GM18507 (cell line): ENCODE measurements around the gene CUL5.
"Not testable (repeated sequence)": the region's sequence is repeated elsewhere in the genome, so short reads cannot be mapped to it uniquely, and the experiment has no call there.

Experiments
- DNase-seq: peaks from one replicate; pipeline ENCODE4 v3.0.0; 2011; ENCODE audit warnings: low read depth; ENCODE audit not compliant: insufficient read length; ENCODE audit errors: extremely low spot score
- FAIRE-seq: peaks from 2 replicates; lab custom pipeline; 2011; peaks lifted over from hg19 to GRCh38; lab: Jason Lieb, UNC

Gene CUL5

DNA sequence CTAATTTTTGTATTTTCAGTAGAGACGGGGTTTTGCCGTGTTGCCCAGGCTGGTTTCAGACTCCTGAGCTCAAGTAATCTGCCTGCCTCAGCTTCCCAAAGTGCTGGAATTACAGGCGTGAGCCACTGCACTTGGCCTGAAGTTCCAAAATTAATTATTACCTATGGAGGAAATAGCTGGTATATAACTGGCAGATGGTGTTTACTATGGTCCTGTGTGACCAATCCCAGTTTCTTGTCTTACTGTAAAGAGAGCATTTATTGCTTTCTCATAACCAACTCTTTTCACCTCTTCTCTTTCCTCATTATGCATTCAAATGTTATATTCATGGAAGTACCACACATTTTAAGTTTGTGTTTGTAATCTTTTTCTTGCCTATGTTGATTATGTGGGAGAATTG is 88.5 kb downstream of the CUL5 start:
- FAIRE-seq: no peak
- no peak for DNase-seq

DNA sequence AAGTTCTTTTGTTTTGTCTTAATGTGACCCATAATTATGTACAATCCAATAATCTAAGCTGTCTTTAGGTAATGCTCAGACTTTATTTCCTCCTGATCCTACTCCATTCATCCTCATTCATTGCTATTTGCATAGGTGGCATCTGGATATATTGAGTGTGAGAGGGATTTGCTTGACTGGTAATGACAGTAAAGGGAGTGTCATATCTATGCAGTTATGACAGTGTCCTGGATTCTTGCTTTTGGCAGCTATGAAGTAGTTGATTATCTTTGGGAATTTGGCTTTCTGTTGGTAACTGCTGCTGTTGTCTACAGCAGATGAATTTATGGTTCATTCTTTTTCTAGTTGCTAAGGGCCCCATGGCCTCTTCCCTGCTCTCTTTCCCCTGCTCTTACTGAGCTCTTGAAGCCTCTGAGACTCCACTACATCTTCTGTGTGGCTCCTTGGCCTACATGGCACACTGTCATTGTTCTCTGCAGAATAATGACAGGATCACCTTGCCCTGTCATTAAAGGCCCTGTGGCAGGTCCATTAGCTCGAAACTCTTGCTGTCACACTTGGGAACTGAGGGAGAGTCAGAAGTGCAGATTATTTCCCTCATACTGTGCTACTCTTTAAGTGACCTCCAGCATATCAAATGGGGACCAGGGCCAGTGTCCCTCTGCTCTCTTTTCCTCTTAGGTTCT is 92.5 kb downstream of the CUL5 start:
- no peak for FAIRE-seq

DNA sequence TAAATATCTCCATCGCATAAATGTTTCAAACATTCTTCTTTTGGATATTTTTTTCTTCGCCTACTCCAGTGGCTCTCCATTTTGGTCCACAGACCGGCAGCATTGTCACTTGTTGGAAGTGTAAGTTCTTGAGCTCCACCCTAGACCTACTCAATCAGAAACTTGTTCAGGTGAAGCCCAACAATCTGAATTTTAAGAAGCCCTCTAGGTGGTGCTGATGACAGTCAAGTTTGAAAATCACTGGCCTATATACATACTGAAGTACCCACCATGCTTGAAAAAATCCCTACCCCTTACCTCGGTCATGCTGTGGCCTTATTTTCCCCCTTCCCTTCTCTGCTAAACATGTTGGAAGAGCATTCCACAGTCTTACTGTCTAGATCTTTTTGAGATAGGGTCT is 102.4 kb downstream of the CUL5 start:
- no peak for FAIRE-seq
- no peak for DNase-seq

More for the DNA sequence above, 92.5 kb downstream of the CUL5 start:
- no peak for DNase-seq

DNA sequence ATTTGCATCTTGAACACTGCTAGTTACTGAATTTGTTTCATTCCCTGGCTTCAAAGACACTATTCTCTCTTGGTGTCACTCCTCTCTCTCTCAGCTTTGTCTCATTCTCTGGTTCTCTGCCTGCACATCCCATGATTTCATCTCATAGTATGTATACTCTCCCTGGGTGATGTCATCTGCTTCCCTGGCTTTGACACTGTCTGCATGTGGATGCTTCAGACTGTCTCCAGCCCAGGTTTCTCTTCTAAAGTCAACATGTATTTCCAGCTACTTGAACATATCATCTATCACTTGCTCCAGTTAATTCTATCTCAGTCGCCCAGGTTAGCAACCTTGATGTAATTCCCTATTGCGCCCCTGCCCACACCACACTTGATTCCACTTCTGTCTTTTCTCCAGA is 103.4 kb downstream of the CUL5 start:
- no peak for DNase-seq
- FAIRE-seq: no peak

DNA sequence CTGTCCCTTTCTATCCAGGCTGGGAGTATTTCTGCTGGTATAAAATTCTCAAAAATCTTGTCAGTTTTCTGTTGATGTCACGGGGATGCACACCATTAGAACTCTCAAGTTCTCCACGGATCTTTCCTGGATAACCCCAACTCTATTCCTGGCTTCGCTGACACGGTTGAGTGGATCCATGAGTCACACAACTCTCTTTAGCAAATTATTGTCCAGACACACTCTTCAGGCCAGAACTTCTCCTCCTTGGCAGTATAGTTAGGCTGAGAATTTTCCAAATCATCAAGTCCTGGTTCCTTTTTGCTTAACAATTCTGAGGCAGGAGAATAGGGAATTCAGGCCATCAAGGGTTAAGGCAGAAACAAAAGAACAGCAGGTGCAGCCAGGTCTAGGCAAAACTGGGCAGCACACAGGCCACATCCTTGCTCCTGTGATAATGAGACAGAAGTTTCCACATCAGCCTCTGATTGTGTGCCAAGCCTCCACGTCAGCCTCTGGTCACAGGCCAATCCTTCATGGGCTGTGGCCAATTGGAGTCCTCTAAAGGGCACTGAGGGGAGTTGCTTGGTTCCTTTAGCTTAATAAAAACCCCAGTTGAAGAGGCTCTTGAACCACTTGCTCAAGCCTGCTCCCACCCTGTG is 106.9 kb downstream of the CUL5 start:
- no peak for DNase-seq
- FAIRE-seq: no peak

DNA sequence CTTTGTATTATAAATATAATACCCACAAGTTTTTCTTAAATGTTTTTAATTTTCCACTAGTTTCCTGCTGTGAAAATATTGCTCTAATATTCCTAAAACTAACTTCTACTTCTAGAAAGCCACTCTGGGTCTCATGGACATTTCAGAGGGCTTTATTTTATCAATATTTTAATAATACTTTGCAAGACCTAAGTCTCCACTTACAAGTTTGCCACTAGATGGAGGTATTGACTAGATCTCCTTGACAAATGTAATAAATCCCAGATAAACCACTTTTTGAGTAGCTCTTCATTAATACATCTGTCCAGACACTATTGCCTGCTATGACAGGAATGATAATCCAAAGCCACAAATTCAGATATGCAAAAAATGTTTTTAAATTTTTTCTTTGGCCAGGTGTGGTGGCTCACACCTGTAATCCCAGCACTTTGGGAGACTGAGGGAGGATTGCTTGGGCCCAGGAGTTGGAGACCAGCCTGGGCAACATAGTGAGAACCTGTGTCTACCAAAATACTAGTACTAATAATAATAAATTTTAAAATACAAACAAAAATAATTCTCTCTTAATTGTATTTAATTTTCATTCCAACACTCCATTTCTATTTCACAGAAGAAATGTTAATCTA is 109.2 kb downstream of the CUL5 start:
- FAIRE-seq (peak; percentile 44), DNase-seq (no peak)

DNA sequence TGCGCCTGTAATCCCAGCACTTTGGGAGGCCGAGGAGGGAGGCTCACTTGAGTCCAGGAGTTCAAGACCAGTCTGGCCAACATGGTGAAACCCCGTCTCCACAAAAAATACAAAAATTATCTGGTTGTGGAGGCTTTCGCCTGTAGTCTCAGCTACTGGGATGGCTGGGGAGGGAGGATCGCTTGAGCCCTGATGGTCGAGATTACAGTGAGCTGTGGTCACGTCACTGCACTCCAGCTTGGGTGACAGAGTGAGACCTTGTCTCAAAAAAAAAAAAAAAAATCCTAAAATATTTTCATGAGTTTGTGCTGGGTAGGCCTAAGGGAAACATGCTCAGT is 112.2 kb downstream of the CUL5 start:
- not testable (repeated sequence) for DNase-seq

DNA sequence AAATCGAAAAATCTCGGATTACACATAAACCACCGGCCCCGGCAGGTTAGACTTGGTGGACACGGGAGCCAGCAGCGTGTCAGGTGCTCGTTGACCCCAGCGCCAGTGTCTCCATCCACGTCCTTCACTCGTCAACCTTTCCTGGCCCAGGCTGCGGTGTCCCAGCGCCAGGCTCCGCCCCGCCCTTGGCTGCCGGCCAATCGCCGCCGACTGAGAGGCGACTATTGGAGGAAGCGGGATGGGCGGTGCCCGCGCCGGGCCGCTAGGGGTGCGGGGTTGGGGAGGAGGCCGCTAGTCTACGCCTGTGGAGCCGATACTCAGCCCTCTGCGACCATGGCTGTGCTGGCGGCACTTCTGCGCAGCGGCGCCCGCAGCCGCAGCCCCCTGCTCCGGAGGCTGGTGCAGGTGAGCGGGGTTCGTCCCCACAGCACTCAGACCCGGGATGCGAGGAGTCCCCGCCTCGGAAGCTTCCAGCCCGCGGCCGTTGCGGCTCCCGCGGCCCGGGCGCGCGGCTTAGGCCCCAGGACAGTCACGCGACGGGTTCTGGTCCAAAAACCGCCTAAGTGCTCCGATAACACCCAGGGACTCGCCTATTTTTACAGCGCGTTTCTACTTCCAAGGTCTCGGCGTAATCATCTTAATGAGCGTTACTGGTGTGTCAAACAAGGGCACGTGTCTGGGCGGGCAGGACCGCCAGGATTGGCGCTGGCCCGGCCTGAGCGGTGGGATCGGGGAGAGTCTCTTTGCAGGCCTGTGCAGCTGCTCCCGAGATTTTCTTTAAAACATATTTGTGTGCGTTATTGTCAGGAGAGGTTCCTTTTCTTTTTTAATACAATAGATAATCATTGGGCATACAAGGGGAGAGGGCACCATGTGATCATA is 112.8 kb downstream of the CUL5 start, which contains the start of gene ACAT1:
TSS of gene ACAT1 (plus strand) at position 294 of the 882 bp plus-strand sequence. CDS start at position 334, 40 bp downstream.
- DNase-seq: peak; percentile 84
- FAIRE-seq: peak; percentile 96

More for the DNA sequence above, 112.2 kb downstream of the CUL5 start:
- FAIRE-seq: not testable (repeated sequence)

DNA sequence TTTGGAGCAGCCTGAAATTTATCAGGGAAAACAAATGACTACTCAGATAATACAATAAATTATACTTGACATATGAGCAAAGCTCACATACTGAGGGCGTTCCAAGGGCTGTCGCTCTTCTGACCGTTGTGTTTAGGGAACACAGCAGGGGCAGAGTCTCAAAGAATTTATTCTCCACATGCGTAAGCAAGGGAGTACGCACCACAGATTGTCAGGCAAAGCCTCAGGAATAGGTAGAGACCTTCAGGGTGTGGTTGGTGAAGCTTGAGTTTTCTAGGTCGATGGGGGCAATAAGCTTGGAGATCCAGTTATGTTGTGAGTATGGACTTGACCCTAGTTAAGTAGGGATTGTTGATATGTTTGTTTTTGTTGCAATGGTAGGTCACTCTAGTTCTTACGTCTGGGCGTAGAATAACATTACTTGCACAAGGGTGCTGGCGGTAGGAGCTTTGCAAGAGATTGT is 113.5 kb downstream of the CUL5 start:
- FAIRE-seq (no peak), DNase-seq (no peak)

DNA sequence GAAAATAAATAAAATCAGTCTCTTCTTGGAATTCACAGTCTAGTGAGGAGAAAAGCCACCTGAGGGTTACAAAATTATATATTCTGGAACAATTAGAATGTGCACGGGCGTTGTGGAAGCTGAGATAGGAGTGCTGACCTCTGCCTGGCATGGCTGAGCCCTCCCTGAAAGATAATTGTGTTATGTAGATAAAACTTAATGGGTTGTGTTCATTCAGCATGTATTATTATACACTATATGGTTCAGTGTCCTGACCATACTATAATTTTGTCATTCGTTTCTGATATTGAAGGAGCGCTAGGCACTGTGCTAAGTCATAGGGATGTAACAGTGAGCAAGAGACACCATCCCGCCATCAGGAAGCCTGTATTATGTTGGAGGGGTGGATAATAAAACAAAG is 116.4 kb downstream of the CUL5 start:
- FAIRE-seq (no peak), DNase-seq (no peak)

DNA sequence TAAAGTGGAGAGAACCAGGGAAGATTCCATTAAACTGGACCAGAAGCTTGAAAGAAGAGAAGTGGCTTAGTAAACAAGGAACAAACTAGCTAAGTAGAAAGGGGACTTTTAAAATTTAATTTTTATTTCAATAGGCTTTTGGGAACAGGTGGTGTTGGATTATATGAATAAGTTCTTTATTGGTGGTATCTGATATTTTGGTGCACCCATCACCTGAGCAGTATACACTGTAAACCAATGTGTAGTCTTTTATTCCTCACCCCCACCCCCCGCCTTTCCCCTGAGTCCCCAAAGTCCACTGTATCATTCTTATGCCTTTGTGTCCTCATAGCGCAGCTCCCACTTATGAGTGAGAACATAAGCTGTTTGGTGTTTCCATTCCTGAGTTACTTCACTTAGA is 120.1 kb downstream of the CUL5 start:
- FAIRE-seq: no peak
- DNase-seq: no peak

DNA sequence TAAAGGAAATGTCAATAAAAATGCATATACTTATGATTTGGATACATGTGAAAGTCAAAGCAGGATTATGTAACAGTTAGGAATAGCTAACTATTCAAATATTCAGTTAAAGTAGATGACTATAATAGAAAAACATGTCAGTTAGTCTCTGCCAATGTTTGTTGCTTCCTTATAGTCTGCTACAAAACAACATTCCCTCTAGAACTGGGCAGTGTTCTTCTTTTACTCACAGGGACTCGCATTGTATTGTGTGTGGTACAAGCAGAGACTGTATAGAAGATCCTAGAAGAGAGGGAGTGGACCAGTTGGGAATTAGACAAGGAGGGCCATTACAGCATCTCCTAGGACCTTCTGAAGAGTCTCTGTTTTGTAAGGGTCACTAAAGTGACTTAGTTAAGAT is 123.3 kb downstream of the CUL5 start:
- no peak for DNase-seq
- no peak for FAIRE-seq

DNA sequence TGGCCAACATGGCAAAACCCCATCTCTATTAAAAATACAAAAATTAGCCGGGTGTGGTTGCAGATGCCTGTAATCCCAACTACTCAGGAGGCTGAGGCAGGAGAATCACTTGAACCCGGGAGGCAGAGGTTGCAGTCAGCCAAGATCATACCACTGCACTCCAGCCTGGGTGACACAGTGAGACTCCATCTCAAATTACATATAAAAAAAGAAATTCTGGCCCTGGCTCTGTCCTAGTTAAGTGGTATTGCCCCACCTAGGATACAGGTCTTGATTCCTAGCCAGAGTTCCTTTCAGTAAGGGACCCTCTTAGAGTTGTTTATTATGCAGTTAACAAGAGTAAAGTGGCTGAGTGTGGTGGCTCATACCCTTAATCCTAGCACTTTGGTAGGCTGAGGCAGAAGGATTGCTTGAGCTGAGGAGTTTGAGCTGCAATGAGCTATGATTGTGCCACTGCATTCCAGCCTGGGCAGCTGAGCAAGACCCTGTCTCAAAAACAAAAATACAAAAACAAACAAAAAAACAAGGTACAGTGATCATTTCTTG is 124.4 kb downstream of the CUL5 start:
- DNase-seq, FAIRE-seq: not testable (repeated sequence)

DNA sequence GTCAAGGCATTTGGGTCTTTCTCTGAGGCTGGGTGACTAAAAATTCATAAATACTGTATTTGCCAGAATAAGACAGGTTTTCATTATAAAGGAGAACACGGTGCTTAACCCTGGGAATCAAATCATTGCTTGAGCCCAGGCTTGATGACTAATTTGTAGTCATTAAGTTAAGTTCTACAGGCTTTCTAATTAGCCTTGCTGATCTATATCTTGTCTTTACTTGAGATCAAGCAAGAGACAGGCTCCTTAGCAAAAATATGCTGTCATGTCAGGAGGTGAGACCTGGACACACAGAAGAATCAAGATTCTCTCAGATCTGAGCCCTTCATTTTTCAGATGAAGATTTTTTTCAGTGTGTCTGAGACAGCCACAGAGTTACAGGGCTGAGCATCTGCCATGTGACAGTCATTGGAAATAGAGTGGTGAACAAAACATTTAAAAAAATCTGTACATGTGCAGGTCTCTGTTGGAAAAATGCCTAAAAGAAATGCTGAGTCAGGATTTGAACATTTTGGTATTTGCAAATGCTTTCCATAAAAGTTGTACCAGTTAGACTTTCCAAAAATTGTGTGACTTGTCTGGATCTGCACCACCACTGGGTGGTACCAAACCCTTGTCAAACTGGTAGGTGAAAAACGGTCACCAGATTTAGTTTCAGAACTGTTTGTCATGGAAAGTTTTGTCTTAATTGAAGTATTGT is 127.3 kb downstream of the CUL5 start:
- DNase-seq (no peak), FAIRE-seq (peak; percentile 73)

DNA sequence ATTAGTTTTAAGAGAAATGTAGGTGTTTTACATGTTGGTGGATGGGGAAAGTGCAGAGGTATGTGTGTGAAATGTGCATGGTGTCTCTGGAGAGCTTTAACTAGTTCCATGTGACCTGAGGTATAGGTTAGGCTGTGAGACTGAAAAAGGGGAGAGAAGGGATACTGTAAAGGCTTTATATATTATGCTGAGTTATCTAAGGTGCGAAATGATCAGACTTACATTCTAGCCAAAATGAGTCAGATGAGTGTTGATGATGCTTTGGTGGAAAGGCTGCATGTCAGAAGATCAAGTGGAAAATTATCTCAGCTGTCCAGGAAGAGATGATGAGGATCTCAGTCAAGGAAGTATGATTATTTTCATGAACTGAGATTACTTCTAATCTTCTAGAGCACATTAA is 128.5 kb downstream of the CUL5 start:
- DNase-seq (no peak), FAIRE-seq (no peak)

DNA sequence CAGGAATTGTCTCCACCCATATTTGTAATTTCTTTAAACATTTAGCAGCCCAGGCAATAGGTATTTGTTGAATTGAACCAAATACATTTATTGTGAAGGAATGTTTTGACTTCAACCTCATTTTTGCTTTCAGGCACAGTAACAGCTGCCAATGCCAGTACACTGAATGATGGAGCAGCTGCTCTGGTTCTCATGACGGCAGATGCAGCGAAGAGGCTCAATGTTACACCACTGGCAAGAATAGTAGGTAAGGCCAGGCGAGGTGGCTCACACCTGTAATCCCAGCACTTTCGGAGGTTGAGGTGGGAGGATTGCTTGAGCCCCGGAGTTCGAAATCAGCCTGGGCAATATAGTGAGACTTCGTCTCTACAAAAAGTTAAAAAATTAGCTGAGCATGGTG is 133.6 kb downstream of the CUL5 start:
- FAIRE-seq (no peak), DNase-seq (no peak)

DNA sequence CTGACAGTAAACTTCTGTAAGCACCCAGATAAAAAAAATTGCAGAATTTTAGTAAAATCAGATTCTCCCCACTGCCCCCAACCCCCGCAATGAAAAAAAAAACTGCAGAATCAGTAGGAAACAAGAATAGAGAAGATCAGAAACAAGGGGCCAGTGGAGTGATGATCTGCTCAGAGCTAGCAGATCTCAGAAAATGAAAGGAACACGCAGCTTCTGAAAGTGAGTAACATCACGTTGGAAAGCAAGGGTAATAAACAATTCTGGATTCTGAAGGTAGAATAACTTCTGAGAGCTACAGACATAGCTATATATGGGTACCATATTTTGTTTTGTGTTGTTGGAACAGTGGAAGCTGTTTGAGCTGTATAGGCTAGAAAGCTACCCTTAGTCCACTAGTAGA is 135.9 kb downstream of the CUL5 start:
- no peak for FAIRE-seq

DNA sequence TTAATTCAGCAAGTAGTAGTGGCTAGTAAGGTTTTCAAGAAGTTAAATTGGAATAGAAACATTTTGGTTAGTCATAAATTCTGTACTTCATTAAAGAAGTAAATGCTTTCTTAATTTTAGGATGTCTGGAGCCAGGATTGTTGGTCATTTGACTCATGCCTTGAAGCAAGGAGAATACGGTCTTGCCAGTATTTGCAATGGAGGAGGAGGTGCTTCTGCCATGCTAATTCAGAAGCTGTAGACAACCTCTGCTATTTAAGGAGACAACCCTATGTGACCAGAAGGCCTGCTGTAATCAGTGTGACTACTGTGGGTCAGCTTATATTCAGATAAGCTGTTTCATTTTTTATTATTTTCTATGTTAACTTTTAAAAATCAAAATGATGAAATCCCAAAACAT is 138.5 kb downstream of the CUL5 start:
- DNase-seq (no peak), FAIRE-seq (no peak)

More for the DNA sequence above, 135.9 kb downstream of the CUL5 start:
- DNase-seq: no peak

DNA sequence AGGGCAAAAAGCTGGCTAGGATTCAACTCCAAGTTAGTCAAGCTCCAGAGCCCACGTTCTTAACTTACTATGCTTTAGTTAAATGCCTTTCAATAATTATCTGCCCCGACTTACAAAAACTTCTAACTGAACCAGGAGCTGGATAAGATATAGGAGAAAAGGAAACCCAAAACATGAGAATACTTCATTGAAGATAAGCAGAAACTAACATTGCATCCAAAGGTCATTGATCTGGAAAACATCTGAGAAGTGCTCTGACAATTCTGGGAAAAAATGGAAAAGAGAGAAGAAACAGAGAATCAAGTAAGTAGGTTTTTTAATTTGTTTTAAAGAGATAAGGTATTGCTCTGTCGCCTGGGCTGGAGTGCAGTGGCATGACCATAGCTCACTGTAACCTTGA is 139.9 kb downstream of the CUL5 start:
- no peak for FAIRE-seq
- no peak for DNase-seq
